Esophagus muscularis mucosa (tissue), 4 donors: Measurements from ENCODE around the gene CNOT9. TPM values are rescaled to one million over a fixed set of nuclear protein-coding genes. Genes with fewer than 3 reads are reported as not detected.

ENCODE experiments used
- DNase-seq: peaks from one replicate; pipeline ENCODE4 v3.0.0-alpha.2; 2017; ENCODE audit errors: extremely low spot score
- H3K27ac ChIP-seq, 4 donors: fragments of 200-600 bp; sonication (generic); replicated peaks in 1 of 4; 1 replicate in 3 of 4; 2 replicates in 1 of 4; pipeline ENCODE4 v1.5.1; 2016 to 2019; ENCODE audit warnings: mild to moderate bottlenecking in 1 of 4
- H3K27me3 ChIP-seq, 4 donors: fragments of 200-600 bp; sonication (generic); one replicate each; pipeline versions ENCODE4 v1.5.1 to v1.6.0; 2016 to 2019
- H3K36me3 ChIP-seq, 4 donors: fragments of 200-600 bp; sonication (generic); one replicate each; pipeline ENCODE4 v1.5.1; 2016 to 2019
- H3K4me1 ChIP-seq, 4 donors: fragments of 200-600 bp; sonication (generic); one replicate each; pipeline ENCODE4 v1.5.1; 2016 to 2019
- H3K4me3 ChIP-seq, 4 donors: fragments of 200-600 bp; sonication (generic); 1 replicate in 2 of 4; 2 replicates in 2 of 4; pipeline ENCODE4 v1.5.1; 2016 to 2019; ENCODE audit warnings: mild to moderate bottlenecking in 4 of 4, moderate library complexity in 1 of 4
- H3K9me3 ChIP-seq, 4 donors: fragments of 200-600 bp; sonication (generic); 1 replicate in 3 of 4; 2 replicates in 1 of 4; pipeline ENCODE4 v1.5.1; 2016 to 2019
- EP300 ChIP-seq: sonication (generic); formaldehyde crosslinking; IDR thresholded peaks from one replicate; pipeline ENCODE4 v1.6.1; 2017; ENCODE audit warnings: antibody characterized with exemption
- POLR2A ChIP-seq: fragments of 450-650 bp; IDR thresholded peaks from one replicate; pipeline ENCODE4 v1.6.1; 2017; ENCODE audit warnings: antibody characterized with exemption, moderate library complexity, mild to moderate bottlenecking, low read depth
- POLR2AphosphoS5 ChIP-seq, 2 donors: sonication (generic); formaldehyde crosslinking; IDR thresholded peaks; one replicate each; pipeline ENCODE4 v1.6.1; 2017; ENCODE audit warnings: antibody characterized with exemption in 2 of 2
- WGBS: methylation state at CpG from one replicate; pipeline ENCODE4 v1.1.5; 2018; 5-methylcytosine and 5-hydroxymethylcytosine counted together
- intact Hi-C: fragments of 100-400 bp; cut with DNase I; formaldehyde crosslinking; loops from one replicate; pipeline ENCODE4 v1.15.1; 2023
- total RNA-seq, 4 donors: library from RNA; depleted of rRNA; stranded (reverse); fragments of >200 nt; gene quantifications; one replicate each; pipeline versions ENCODE4 v1.1.0 to v1.2.1, GENCODE V29; 2016
- TF ChIP-seq, protein P1 (sequence below), 3 experiments: fragments of 200-600 bp in 2 of 3; fragments of 450-650 bp in 1 of 3; sonication (generic) in 2 of 3; IDR thresholded peaks; one replicate each; pipeline ENCODE4 v1.5.1; 2017 to 2019; ENCODE audit warnings: antibody characterized with exemption in 3 of 3, mild to moderate bottlenecking in 2 of 3, moderate library complexity in 1 of 3

Gene CNOT9
- total RNA-seq, 4 donors from 2014 or later, result 23.0 to 33.8 (median 28.8) TPM

- no peaks in the 10 kb centered on the region for H3K4me1 ChIP-seq
- no peak for DNase-seq
- 94% methylated on average over 6 of the region's 6 CpGs for WGBS
- intact Hi-C loops, result loop anchor here (5.0 kb wide), 1 partner anchor 63 kb away; no protein-coding TSS in a partner anchor
- H3K4me3 ChIP-seq, result no peak overlapping the region
- H3K36me3 ChIP-seq, result peaks cover 38 to 87% (median 71%) of the 10 kb centered on the region in 4 donors
- TF ChIP-seq POLR2AphosphoS5 (IDR thresholded peaks at IDR 0.05) (no peak), POLR2A (no peak), EP300 (no peak)
- TF ChIP-seq, protein P1, sequence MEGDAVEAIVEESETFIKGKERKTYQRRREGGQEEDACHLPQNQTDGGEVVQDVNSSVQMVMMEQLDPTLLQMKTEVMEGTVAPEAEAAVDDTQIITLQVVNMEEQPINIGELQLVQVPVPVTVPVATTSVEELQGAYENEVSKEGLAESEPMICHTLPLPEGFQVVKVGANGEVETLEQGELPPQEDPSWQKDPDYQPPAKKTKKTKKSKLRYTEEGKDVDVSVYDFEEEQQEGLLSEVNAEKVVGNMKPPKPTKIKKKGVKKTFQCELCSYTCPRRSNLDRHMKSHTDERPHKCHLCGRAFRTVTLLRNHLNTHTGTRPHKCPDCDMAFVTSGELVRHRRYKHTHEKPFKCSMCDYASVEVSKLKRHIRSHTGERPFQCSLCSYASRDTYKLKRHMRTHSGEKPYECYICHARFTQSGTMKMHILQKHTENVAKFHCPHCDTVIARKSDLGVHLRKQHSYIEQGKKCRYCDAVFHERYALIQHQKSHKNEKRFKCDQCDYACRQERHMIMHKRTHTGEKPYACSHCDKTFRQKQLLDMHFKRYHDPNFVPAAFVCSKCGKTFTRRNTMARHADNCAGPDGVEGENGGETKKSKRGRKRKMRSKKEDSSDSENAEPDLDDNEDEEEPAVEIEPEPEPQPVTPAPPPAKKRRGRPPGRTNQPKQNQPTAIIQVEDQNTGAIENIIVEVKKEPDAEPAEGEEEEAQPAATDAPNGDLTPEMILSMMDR (IDR thresholded peaks at IDR 0.05), result no peak
- no peaks in the 10 kb centered on the region for H3K27me3 ChIP-seq
- H3K9me3 ChIP-seq, result no peaks in the 10 kb centered on the region
- no peak overlapping the region for H3K27ac ChIP-seq
These were observed 15.6 kb downstream of the CNOT9 start for GRCh38 chr2:218583983-218584850.

DNA sequence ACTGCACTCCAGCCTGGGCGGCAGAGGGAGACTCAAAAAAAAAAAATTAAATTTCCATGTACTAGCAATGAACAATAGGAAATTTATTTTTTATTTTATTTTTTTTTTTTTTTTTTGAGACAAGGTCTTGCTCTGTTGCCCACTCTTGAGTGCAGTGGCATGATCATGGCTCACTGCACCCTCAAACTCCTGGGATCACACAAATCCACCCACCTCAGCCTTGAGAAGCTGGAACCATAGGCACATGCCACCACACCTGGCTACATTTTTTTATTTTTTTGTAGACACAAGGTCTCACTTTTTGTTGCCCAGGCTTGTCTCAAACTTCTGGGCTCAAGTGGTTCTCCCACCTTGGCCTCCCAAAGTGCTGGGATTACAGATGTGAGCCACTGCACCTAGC, 16.9 kb downstream of the CNOT9 start:
- 81% methylated on average over 1 of the region's 1 CpG for WGBS
- H3K36me3 ChIP-seq, result peaks cover 52 to 99% (median 82%) of the 10 kb centered on the region in 4 donors
- no peaks in the 10 kb centered on the region for H3K4me1 ChIP-seq
- DNase-seq, result no peak
- no peak overlapping the region for H3K4me3 ChIP-seq
- no peak overlapping the region for H3K27ac ChIP-seq
- intact Hi-C loops, result no loop called here
- H3K9me3 ChIP-seq, result no peaks in the 10 kb centered on the region
- no peaks in the 10 kb centered on the region for H3K27me3 ChIP-seq
- TF ChIP-seq POLR2AphosphoS5 (IDR thresholded peaks at IDR 0.05), result no peak
- TF ChIP-seq EP300, result no peak
- TF ChIP-seq POLR2A, result no peak
- TF ChIP-seq, protein P1 (IDR thresholded peaks at IDR 0.05), result no peak

DNA sequence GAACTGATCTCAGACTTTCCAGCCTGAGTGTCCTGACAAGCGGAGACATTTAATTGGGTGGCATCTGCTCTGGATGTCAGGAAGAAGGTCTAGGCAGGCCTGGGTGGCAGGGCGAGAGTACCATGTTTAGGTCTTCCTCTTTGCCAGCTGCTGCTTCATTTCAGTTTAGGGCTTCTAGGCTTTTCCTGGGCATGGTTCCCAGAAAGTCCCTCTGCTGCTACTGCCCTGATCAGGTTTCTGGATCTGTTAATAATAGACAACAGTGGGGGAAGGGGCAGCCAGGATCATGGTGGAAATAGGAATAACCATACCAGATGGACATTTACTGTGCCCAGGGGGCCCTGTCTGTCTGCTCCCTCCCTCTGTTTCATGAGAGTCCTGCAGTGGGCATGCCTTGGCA, 36.8 kb downstream of the CNOT9 start:
- intact Hi-C loops, result no loop called here
- 79% methylated on average over 2 of the region's 2 CpGs for WGBS

GRCh38 chr2:218607436-218608115, 38.9 kb downstream of the CNOT9 start, which contains the start of gene PLCD4:
PLCD4 (plus strand) TSS chr2:218607899; CDS start chr2:218615740, 7,841 bp downstream.
- Histone ChIP-seq H3K4me1 (peaks cover 9 to 42% (median 28%) of the 10 kb centered on the region in 4 donors), H3K27me3 (no peaks in the 10 kb centered on the region), H3K27ac (peak within 1 kb of the TSS; percentile 59 to 82 (median 74)), H3K36me3 (no peaks in the 10 kb centered on the region), H3K9me3 (no peaks in the 10 kb centered on the region), H3K4me3 (peak within 1 kb of the TSS; percentile 39 to 46 (median 44))
- intact Hi-C loops, result no loop called here
- TF ChIP-seq POLR2A (no peak), POLR2AphosphoS5 (IDR thresholded peaks at IDR 0.05) (peak; percentile 59 to 70), EP300 (no peak)
- TF ChIP-seq, protein P1 (IDR thresholded peaks at IDR 0.05), result peak in 1 of 3 experiments; percentile 16
- no peak for DNase-seq
- 15% methylated on average over 8 of the region's 8 CpGs for WGBS

More for the DNA sequence above, 36.8 kb downstream of the CNOT9 start:
- Histone ChIP-seq H3K36me3 (no peaks in the 10 kb centered on the region), H3K4me1 (peaks cover 9 to 42% (median 28%) of the 10 kb centered on the region in 4 donors), H3K27me3 (no peaks in the 10 kb centered on the region), H3K27ac (peak overlapping the region in 1 of 4 donors; percentile 28), H3K9me3 (no peaks in the 10 kb centered on the region), H3K4me3 (no peak overlapping the region)
- TF ChIP-seq POLR2A, result no peak
- no peak for TF ChIP-seq POLR2AphosphoS5 (IDR thresholded peaks at IDR 0.05)
- TF ChIP-seq, protein P1 (IDR thresholded peaks at IDR 0.05), result no peak
- TF ChIP-seq EP300, result no peak
- DNase-seq, result no peak
